NCI-H2171 (cell line): Measurements from ENCODE around the gene SLC30A2.

ENCODE experiments used
- DNase-seq: peaks from one replicate; lab custom pipeline; 2025; lab: John Stamatoyannopoulos, UW

The SLC30A2 gene

DNA sequence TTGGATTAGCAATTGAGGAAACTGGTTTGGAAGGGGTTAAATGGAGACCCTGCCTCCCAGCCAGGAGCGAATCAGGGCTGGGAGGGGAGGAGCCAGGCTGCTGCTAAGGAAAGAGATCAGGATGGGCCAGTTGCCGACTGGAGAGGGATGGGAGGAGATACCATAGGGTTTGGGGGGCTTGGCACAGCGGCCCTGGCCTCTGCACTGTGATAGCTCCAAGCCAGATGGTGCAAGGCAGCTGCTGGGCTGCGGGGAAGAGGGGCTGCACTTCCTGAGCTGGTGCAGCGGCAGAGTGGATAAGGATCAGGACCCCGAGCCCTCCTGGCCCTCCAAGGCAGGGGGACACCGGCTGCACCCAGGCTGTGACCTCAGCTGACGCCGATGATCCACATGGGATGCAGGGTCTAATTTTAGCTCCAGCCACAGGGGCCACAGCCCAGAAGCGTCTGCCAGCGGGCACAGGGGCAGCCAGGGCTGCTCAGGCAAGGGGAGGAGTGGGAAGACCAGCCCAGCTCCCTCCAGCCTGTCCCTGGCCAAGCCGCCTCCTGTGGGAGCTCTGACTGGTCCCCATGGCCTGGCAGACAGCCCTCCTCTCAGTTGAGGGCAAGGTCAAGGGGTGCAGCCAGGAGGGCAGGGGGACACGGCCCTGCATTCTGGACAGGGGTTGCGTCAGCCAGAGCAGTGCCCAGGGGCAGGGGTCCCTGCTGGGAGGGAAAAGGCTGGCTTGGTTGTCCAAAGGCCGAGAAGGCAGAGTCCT lies 24.1 kb downstream of the SLC30A2 start, which contains the start of gene EXTL1:
Gene EXTL1, plus strand, starts transcription at position 129 of the 757 bp plus-strand sequence. CDS start 872 bp downstream, outside the sequence.
- DNase-seq: peak; percentile 79

DNA sequence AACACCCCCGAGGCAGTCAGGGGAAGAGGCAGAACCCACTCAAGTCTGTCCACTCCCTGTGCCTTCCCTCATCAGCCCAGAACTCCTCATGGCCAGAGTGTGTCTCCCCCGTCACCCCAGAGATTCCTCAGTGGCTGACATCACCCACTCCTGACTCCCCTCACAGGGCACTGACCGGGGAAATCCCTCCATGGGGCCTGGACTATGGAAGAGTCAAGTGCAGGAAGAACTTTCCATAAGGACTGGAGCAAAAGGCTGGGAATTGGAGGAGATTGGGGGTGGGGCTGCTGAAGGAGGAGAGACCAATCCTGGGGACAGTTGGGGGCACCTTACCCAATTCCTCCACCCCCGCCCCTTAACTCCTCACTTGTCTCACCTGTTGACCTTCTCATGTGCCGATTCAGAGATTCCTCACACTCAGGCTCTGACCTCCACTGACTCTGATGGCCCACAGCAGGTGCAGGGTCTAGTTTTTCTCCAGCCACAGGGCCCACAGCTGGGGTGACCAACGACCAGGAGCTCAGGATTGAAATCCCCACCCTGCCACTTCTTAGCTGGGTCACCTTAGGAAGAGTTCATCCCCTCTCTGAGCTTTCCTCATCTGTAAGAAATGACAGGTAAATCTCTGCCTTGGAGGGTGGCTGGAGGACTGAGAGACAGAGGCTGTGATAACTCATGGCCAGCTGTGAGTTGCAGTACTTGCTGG lies 24.8 kb downstream of the SLC30A2 start:
- no peak for DNase-seq

DNA sequence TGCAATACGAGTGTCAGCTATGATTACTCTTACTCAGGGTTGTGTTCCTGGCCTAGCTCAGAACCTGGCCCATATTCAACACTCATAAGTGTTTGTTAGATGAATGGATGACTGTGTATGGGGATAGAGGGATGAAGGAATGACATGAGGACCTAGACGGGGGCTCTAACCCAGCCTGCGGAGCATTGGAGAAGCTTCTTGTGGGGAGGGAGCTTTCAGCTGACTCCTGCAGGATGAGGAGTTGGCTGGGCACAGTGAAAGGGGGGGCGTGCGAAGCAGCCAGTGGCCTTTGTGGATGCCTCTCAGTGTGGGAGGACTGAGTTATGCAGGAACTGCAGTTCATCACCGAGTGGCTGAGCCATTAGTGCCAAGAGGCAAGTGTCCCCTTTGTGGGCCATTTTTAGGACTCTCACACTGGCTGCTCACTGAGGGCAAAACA lies 25.6 kb downstream of the SLC30A2 start:
- no peak for DNase-seq

DNA sequence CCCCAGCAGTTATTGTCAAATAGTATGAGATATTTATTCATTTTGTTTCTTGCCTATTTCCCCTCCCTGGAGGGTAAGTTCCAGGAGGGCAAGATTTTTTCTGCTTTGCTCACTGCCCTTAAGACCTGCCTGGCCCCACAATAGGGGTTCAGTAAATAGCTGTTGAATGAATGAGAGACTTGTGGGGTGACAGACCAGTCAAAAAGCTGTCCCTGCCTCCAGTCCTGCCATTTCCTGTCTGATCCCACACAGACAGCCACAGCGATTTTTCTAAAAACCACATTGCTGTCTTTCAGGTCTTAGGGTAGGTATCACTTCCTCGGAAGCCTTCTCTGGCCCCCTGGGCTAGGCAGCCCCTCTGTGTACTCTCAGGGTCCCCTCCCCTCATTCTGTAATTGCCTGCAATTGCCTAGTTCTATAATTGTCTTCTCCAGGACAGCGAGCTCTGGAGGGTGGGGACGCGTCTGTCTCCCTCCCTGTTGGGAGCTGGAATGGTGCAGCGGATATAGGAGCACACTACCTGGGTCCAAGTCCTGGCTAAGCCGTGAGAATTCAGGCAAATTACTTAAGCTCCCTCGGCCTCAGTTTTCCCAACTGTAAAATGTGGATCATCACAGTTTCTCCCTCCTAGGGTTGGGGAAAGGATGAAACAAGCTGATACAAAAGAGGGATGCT lies 26.1 kb downstream of the SLC30A2 start:
- DNase-seq: no peak

DNA sequence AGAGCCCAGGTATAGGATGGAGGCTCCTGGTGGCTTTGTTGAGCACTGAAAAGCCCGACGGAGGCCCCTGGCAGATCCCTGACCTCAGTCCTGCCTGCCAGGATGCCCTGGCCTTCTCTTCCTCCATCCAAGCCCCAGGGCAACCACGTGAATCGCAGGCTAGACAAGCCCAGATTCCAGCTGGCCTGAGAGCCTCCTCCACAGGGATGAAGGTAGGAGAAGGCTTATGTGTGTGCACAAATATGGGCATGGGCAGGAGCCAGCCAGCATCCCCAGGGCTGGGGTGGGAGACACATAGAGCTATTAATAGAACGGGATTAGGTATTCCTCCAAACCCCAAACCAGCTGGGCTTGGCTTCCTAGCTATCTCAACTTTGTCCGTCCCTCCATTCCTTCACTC lies 28.3 kb downstream of the SLC30A2 start:
- DNase-seq: no peak

DNA sequence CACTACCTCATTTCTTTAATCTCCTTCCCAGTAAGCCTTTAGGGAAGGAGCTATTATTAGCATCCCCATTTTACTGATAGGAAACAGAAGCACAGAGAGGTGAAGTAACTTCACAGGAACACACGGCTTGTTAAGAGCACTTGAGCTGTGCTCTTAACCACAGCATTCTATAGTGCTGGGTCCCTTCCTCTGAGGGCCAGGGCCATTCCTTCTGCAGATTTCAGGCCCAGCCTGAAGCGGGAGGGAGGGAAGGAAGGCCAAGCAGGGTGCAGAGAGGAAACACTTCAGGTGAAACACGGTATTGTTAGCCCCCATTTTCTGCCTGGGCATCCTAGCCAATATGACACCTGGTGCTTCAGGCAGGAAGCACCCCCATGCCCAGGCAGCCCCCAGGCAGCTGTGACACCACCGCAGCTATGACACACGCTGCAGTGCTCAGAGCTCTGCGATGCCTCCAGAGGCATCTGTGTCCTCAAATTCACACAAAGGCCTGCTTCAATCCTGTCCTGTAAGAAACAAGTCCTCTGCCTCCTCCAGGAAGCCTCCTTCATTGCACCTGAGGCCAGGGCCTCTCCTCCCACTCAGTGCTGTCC lies 28.9 kb downstream of the SLC30A2 start:
- no peak for DNase-seq

DNA sequence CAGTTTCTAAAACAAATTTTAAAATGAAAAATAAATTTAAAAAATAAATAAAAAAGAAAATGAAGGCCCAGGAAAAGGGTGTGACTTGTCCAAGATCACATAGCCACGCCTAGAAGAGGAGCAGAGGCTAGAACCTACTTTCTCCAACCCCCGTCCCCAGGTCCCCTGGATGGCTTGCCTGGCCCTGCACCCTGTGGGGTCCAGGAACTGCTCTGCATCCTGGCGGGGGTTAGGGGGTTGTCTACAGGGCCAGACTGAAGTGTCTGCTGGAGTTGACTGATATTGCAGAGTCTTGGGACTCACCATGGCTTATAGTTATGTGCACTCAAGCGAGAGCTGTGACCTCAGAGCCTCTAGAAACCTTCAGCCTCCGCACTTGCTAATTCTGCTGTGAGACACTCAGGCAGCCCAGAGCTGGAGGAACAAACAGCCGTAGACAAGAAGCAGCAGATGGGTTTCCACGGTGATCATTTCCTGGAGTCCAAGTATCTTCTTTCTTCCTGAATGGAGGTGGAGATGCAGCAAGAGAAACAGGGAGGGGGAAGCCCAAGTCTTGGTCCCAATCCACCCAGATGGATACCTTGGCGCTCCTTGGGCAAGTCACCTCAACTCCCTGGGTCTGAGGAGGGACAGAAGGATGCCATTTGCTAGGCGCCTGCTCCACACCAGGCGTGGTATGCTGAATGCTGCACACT lies 29.5 kb downstream of the SLC30A2 start:
- DNase-seq: peak; percentile 83

DNA sequence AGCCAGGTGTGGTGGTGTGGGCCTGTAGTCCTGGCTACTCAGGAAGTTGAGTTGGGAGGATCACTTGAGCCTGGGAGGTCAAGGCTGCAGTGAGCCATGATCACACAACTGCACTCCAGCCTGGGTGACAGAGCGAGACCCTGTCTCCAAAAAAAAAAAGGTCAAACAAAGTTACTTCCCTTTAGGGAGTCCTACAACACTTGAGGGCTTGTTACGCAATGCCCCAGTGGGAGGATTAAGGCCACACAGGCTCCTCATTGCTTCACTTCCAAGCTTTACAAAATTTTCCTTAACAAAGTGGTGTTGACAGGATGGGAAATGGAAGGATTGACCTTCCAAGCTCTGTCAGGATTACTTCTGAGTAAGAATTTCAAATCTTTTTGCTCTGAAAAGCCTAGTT lies 30.6 kb downstream of the SLC30A2 start:
- DNase-seq: no peak

DNA sequence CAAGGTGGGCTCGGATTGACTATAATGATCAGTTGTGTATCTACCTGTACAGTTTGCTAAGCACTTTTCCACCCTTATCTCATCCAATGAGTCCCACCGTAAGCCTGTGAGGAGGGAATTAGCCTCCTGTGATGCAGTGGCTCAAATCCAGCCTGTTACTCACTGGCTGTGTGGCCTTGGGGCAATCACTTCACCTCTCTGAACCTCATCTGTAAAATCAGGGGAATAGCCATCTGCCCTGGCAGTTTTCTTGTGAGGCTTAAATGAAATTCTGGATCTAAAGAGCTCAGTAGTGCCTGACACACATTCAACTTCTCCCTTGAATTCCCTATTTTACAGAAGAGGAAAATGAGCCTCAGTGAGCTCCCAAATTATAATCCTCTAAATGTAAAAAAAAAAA lies 31.7 kb downstream of the SLC30A2 start:
- no peak for DNase-seq

DNA sequence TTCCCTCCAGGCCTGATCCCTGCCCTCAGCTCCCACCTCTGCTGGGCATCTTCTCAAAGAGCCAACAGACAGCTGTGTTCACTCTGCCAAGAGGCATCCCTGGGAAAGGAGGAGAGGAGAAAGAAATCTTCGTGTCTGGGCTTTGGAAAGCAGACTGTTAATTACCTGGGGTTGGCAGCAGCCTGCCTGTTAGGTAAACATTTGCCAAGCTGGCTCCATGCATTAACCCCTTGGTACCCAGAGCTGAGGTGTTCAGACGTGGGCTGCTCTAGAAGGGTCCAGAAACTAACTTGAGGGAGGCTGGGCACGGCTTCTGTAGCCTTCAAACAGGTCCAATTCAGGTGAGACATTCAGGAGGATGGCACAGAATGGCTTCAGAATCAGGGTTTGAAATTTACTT lies 33.1 kb downstream of the SLC30A2 start:
- DNase-seq: peak; percentile 68

DNA sequence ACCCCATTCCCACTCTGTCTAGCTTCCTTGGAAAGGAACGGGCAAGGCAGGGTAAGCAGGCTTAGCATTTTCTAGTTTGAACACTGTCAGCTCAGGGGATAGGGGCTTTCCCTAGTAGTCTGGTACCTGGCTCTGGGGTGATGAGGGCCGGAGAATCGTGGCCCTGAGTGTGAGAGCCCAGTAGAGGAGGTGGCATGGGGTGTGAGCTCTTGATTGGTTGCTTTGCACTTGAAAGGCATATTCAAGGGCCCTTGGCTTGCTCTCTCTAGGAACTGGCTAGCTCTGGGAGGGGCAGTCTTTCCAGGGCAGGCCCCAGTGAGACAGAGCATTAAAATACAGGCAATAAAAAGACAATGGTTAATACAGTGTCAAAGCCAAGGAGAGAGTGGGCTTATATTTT lies 35.1 kb downstream of the SLC30A2 start:
- no peak for DNase-seq

DNA sequence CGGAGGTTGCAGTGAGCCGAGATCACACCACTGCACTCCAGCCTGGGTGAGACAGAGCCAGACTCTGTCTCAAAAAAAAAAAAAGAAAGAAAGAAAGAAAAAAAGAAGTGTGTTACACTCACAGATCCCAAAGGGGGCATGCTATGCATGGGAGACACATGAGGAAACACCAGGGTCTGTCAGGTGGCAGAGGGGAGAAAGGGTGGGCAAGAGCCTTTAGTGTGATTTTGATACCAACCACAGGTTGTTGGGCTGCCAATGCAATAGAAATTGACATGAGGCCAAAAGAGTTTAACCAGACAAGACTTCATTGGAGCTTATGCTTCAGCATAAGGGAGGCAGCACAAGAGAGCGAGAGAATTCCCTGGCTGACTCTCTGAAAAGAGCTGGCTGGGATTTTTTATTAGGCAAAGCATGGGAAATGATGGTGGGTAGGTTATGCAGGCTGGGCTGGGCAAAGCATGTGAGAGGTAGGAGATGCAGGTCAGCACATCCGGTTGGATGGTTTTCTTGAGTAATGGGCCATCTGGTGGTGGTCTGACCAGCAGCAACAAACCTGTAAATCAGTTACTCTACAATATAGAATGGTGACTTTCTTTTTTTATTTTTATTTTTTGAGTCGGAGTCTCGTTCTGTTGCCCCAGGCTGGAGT lies 36.0 kb downstream of the SLC30A2 start:
- no peak for DNase-seq

DNA sequence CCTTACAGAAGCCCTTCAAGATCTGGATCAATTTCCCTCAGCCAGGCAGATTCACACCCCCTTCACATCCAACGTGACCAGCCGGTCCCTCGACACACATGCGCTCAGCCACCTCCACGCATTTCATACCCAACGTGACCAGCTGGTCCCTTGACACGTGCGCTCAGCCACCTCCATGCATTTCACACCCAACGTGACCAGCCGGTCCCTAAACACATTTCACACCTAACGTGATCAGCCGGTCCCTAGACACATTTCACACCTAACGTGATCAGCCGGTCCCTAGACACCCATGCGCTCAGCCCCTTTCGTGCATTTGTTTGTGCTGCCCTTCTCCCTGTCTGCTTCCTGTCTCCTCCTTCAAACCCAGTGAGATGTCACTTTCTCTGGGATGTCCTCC lies 39.2 kb downstream of the SLC30A2 start:
- DNase-seq: no peak

DNA sequence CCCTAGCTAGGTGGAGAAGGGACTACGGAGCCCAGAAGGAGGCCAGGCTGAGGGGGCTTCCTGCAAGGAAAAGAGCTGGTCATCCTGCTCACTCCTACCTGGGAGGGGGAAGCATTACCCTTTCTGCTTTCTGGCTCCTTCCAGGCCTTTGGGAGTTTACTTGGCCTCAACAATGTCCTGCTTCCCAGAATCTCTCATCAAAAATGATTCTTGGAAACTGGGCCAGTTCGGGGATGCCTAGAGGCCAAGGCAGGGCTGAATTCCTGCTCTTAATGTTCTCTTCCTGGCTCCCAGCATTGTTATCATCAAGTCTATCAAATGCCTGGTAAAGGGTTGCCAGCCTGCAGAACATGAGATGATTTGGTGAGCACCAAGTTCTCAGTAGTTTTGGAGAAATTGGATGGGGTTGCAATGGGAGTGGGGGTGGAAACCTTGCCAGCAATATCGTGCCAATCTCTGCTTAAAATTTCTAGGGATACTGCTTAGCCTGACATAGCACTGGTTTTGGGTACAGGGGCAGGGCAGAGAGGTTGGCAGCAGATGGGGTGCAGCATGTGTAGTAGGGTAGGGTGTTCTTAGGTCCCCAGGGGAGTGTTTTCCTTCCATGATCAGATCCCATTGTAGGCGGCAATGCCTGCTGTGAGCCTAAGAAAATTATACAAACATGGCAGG lies 40.3 kb downstream of the SLC30A2 start:
- DNase-seq: no peak

DNA sequence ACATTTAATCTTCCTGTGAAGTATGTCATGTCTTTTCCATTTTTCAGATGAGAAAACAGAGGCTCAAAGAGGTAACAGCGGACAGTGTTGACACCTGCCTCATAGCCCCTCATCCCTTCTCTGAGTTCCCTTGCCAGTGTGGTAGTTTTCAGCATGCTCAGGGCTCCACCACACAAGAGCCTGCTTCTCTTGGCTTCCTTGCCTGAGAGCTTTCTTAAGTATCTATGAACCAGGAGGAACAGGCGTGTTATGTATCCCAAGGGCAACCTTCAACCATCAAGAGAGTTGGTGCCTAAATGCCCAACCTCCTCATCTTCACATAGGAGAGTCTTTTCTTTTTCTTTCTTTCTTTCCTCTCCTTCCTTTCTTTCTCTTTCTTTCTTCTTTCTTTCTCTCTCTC lies 42.2 kb downstream of the SLC30A2 start:
- no peak for DNase-seq

DNA sequence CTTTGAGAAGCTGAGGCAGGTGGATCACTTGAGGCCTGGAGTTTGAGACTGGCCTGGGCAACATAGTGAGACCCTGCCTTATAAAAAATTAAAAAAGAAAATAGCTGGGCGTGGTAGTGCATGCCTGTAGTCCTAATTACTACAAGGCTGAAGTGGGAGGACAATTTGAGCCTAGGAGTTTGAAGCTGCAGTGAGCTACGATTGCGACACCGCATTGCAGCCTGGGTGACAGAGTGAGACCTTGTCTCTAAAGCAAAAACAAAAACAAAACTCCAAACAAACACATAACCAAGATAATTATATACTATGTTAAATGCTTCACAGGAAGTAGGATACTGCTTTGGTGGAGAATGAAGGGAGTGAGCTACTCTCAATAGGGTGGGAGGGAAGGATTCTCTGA lies 42.7 kb downstream of the SLC30A2 start:
- DNase-seq: no peak

DNA sequence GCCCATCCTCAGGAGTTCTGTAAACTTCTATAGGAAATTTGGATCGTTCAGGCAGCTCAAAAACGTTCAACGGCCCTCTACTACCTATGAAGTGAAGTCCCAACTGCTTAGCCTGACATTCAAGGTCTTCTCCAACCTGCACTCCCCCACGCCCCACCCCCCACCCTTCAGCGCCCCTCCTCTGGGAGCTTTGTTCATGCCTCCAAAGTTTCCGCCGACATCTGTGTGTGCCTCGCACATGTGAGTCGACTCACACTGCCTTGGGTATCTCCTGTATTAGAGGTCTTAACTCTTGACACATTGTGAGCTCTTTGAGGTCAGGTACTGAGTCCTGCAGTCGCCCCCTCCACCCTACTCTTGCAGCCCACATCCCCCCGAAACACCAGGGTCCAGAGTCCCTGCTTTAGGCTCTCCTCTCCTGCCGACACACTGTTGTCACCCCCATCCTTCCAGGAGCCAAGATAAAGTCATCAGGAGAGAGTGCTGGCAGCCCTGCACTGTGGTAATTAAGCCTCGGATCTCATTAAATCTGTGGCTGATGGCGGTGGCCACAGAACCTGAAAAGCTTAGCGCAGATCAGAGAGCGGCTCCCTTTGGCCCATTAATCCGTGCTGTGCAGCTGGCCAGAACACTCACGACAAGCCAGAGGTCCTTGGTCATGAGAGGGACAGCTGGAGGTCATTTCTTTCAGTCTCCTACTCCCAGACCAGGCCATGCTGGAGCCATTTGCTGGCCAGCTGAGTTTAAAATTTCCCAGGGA lies 46.7 kb downstream of the SLC30A2 start:
- no peak for DNase-seq

DNA sequence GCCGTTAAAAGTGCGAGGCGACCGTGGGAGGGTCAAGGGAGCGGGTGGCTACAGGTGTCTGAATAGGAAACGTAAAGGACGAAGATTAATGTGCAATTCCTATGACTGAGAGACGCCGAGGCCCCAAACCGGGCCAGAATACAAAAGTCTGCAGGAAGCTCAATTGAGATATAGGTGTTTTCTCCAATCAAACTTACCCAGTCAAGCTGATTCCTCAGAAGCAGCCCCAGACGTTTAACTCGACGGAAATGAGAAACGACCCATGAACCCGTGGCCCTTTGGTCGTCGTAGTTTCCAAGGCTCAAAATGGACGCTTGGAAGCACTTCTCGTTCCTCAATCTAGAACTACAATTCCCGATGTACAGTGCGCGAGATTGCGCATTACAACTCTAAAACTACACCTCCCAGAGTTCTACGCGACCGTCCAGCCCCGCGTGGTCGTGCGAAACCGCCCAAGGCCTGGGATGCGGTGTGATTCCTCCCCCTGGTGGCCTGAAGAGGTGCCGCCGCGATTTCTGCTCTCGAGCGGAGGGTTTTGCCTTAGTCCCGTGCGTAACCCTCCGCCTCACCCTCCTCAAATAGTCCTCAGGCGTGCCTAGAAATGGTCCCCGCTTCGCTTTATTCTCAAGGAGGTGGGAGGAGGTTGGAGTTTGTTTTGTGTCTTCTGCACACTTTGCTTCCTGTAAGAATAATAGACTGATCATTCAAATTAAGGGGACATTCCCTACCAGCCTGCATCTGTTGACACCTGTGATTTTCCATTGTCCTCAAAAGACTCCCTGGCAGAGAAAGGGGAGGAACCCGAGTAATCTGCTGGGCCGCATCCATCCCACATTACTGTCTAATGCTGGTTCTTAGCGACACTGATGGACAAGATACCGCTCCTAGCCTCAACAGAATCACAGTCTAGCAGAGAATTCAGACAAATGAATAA lies 47.8 kb downstream of the SLC30A2 start, which contains the start of gene PAFAH2:
Gene PAFAH2, minus strand, starts transcription at position 236 of the 934 bp plus-strand sequence. CDS start 7,247 bp downstream, outside the sequence.
- peak; percentile 99 for DNase-seq
